ENCODE measurements around the gene ZNRF2. TPM values are rescaled to one million over a fixed set of nuclear protein-coding genes. Genes with fewer than 3 reads are reported as not detected.

Gene ZNRF2
- total and polyA plus RNA-seq, 2 of the 13 experiments (the other 11 are each of a cell fraction or from before 2014, with no cell fraction given): 3.5 to 7.7 TPM

DNA sequence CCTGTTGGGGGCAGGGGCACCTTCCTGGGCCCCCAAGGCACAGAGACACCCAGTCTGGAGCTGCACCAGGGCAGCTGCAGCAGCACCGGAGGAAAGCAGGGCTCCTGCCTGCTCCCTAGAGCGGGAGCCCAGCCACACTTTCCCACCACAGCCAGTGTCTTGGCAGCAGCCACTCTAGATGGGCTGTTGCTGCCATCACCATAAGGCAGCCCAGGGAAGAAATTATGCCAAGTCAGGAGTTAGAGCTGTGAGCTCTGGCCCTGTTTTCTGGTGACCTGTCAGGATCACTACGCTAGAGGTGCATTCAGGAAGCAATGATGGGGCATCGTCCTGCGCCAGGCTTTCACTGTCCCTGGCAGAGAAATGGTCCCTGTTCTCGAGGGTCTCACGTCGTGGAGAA lies 38.0 kb upstream of the ZNRF2 start (continued):
- TF ChIP-seq, protein P1, sequence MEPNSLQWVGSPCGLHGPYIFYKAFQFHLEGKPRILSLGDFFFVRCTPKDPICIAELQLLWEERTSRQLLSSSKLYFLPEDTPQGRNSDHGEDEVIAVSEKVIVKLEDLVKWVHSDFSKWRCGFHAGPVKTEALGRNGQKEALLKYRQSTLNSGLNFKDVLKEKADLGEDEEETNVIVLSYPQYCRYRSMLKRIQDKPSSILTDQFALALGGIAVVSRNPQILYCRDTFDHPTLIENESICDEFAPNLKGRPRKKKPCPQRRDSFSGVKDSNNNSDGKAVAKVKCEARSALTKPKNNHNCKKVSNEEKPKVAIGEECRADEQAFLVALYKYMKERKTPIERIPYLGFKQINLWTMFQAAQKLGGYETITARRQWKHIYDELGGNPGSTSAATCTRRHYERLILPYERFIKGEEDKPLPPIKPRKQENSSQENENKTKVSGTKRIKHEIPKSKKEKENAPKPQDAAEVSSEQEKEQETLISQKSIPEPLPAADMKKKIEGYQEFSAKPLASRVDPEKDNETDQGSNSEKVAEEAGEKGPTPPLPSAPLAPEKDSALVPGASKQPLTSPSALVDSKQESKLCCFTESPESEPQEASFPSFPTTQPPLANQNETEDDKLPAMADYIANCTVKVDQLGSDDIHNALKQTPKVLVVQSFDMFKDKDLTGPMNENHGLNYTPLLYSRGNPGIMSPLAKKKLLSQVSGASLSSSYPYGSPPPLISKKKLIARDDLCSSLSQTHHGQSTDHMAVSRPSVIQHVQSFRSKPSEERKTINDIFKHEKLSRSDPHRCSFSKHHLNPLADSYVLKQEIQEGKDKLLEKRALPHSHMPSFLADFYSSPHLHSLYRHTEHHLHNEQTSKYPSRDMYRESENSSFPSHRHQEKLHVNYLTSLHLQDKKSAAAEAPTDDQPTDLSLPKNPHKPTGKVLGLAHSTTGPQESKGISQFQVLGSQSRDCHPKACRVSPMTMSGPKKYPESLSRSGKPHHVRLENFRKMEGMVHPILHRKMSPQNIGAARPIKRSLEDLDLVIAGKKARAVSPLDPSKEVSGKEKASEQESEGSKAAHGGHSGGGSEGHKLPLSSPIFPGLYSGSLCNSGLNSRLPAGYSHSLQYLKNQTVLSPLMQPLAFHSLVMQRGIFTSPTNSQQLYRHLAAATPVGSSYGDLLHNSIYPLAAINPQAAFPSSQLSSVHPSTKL (CRISPR knock-in tag; IDR thresholded peaks at IDR 0.05): no peak
- TF ChIP-seq ETV5 (CRISPR knock-in tag; IDR thresholded peaks at IDR 0.05; ENCODE audit: borderline replicate concordance) (no peak), ZNF180 (CRISPR knock-in tag; IDR thresholded peaks at IDR 0.05; ENCODE audit: borderline replicate concordance, low read depth) (no peak), ZNF550 (CRISPR knock-in tag; IDR thresholded peaks at IDR 0.05; ENCODE audit: borderline replicate concordance) (no peak)
- TF ChIP-seq, protein P2, sequence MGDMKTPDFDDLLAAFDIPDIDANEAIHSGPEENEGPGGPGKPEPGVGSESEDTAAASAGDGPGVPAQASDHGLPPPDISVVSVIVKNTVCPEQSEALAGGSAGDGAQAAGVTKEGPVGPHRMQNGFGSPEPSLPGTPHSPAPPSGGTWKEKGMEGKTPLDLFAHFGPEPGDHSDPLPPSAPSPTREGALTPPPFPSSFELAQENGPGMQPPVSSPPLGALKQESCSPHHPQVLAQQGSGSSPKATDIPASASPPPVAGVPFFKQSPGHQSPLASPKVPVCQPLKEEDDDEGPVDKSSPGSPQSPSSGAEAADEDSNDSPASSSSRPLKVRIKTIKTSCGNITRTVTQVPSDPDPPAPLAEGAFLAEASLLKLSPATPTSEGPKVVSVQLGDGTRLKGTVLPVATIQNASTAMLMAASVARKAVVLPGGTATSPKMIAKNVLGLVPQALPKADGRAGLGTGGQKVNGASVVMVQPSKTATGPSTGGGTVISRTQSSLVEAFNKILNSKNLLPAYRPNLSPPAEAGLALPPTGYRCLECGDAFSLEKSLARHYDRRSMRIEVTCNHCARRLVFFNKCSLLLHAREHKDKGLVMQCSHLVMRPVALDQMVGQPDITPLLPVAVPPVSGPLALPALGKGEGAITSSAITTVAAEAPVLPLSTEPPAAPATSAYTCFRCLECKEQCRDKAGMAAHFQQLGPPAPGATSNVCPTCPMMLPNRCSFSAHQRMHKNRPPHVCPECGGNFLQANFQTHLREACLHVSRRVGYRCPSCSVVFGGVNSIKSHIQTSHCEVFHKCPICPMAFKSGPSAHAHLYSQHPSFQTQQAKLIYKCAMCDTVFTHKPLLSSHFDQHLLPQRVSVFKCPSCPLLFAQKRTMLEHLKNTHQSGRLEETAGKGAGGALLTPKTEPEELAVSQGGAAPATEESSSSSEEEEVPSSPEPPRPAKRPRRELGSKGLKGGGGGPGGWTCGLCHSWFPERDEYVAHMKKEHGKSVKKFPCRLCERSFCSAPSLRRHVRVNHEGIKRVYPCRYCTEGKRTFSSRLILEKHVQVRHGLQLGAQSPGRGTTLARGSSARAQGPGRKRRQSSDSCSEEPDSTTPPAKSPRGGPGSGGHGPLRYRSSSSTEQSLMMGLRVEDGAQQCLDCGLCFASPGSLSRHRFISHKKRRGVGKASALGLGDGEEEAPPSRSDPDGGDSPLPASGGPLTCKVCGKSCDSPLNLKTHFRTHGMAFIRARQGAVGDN (CRISPR knock-in tag; IDR thresholded peaks at IDR 0.05): peak; percentile 10
- TF ChIP-seq, protein P3, sequence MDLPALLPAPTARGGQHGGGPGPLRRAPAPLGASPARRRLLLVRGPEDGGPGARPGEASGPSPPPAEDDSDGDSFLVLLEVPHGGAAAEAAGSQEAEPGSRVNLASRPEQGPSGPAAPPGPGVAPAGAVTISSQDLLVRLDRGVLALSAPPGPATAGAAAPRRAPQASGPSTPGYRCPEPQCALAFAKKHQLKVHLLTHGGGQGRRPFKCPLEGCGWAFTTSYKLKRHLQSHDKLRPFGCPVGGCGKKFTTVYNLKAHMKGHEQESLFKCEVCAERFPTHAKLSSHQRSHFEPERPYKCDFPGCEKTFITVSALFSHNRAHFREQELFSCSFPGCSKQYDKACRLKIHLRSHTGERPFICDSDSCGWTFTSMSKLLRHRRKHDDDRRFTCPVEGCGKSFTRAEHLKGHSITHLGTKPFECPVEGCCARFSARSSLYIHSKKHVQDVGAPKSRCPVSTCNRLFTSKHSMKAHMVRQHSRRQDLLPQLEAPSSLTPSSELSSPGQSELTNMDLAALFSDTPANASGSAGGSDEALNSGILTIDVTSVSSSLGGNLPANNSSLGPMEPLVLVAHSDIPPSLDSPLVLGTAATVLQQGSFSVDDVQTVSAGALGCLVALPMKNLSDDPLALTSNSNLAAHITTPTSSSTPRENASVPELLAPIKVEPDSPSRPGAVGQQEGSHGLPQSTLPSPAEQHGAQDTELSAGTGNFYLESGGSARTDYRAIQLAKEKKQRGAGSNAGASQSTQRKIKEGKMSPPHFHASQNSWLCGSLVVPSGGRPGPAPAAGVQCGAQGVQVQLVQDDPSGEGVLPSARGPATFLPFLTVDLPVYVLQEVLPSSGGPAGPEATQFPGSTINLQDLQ (CRISPR knock-in tag; IDR thresholded peaks at IDR 0.05): no peak

All from HepG2 (cell line).